K562 (cell line): Measurements from ENCODE around the gene SNRNP48. TPM values are rescaled to one million over a fixed set of nuclear protein-coding genes. Genes with fewer than 3 reads are reported as not detected.

ENCODE experiments used
- ARID1B ChIP-seq: fragments of 450-650 bp; IDR thresholded peaks from 2 replicates; pipeline ENCODE4 v1.6.1; 2016; ENCODE audit warnings: antibody characterized with exemption, mild to moderate bottlenecking, inconsistent platforms
- NCOA4 ChIP-seq: fragments of 450-650 bp; IDR thresholded peaks from 2 replicates; pipeline ENCODE4 v1.6.1; 2018; ENCODE audit warnings: mild to moderate bottlenecking; ENCODE audit not compliant: partially characterized antibody
- NCOR1 ChIP-seq: fragments of 450-650 bp; IDR thresholded peaks from 2 replicates; pipeline ENCODE4 v1.6.1; 2016; ENCODE audit warnings: mild to moderate bottlenecking, moderate library complexity
- PHF8 ChIP-seq: fragments of 200-600 bp; sonication (generic); IDR thresholded peaks from 2 replicates; pipeline ENCODE4 v1.6.1; 2012; ENCODE audit warnings: mixed run types, mild to moderate bottlenecking, inconsistent platforms, low read length, moderate library complexity, borderline replicate concordance
- TAL1 ChIP-seq: fragments of 450-650 bp; IDR thresholded peaks from 2 replicates; pipeline ENCODE4 v1.6.1; 2016; ENCODE audit warnings: mild to moderate bottlenecking
- polyA plus RNA-seq, 8 experiments: library from polyadenylated mRNA; depleted of rRNA in 4 of 8; stranded (reverse) in 5 of 8; unstranded in 3 of 8; fragments of >200 nt; fragmentation: Nextera tagmentation in 2 of 8; fragmentation: Illumina TruSeq in 1 of 8; extraction: Ambion mirVana in 2 of 8; extraction: Trizol in 1 of 8; gene quantifications; 2 replicates each; pipeline versions ENCODE4 v1.2.1 to v1.2.3, GENCODE V29; 2011 to 2014; ENCODE audit warnings: inconsistent platforms in 1 of 8, missing spikeins in 1 of 8
- total RNA-seq, 7 experiments: library from RNA; depleted of rRNA in 6 of 7; stranded (reverse); fragments of >200 nt in 6 of 7; fragmentation: Illumina TruSeq in 2 of 7; extraction: Trizol in 2 of 7; gene quantifications; 2 replicates each; pipeline versions ENCODE4 v1.2.1 to v1.2.3, GENCODE V29; 2011 to 2021; ENCODE audit warnings: low replicate concordance in 1 of 7
- TF ChIP-seq, protein P1 (sequence below), 2 experiments: fragments of 450-650 bp; formaldehyde crosslinking in 1 of 2; IDR thresholded peaks; 2 replicates each; pipeline versions ENCODE4 v1.4.0 to v1.6.1; 2014 to 2020; ENCODE audit warnings: mild to moderate bottlenecking in 2 of 2, borderline replicate concordance in 1 of 2, low read depth in 1 of 2
- TF ChIP-seq, protein P2 (sequence below), 2 experiments: fragments of 450-650 bp; IDR thresholded peaks; 2 replicates each; pipeline ENCODE4 v1.6.1; 2016; ENCODE audit warnings: mild to moderate bottlenecking in 2 of 2, borderline replicate concordance in 1 of 2, low read depth in 1 of 2, moderate library complexity in 1 of 2
- TF ChIP-seq, protein P3 (sequence below): IDR thresholded peaks from 3 replicates; pipeline ENCODE4 v1.6.1; 2011; ENCODE audit warnings: borderline replicate concordance, mild to moderate bottlenecking, moderate library complexity; ENCODE audit not compliant: insufficient read length; ENCODE audit errors: extremely low read depth

SNRNP48 gene
- total and polyA plus RNA-seq, 9 of the 15 experiments (the other 6 are each of a cell fraction or from before 2014, with no cell fraction given) = 6.2 to 32.9 (median 18.6) TPM

DNA sequence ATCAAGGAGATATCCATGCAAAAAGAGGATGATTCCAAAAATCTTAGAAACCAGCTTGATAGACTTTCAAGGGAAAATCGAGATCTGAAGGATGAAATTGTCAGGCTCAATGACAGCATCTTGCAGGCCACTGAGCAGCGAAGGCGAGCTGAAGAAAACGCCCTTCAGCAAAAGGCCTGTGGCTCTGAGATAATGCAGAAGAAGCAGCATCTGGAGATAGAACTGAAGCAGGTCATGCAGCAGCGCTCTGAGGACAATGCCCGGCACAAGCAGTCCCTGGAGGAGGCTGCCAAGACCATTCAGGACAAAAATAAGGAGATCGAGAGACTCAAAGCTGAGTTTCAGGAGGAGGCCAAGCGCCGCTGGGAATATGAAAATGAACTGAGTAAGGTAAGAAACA is 10.1 kb upstream of the SNRNP48 start (continued):
- TF ChIP-seq, protein P1, sequence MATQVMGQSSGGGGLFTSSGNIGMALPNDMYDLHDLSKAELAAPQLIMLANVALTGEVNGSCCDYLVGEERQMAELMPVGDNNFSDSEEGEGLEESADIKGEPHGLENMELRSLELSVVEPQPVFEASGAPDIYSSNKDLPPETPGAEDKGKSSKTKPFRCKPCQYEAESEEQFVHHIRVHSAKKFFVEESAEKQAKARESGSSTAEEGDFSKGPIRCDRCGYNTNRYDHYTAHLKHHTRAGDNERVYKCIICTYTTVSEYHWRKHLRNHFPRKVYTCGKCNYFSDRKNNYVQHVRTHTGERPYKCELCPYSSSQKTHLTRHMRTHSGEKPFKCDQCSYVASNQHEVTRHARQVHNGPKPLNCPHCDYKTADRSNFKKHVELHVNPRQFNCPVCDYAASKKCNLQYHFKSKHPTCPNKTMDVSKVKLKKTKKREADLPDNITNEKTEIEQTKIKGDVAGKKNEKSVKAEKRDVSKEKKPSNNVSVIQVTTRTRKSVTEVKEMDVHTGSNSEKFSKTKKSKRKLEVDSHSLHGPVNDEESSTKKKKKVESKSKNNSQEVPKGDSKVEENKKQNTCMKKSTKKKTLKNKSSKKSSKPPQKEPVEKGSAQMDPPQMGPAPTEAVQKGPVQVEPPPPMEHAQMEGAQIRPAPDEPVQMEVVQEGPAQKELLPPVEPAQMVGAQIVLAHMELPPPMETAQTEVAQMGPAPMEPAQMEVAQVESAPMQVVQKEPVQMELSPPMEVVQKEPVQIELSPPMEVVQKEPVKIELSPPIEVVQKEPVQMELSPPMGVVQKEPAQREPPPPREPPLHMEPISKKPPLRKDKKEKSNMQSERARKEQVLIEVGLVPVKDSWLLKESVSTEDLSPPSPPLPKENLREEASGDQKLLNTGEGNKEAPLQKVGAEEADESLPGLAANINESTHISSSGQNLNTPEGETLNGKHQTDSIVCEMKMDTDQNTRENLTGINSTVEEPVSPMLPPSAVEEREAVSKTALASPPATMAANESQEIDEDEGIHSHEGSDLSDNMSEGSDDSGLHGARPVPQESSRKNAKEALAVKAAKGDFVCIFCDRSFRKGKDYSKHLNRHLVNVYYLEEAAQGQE (IDR thresholded peaks at IDR 0.05; ENCODE audit: borderline replicate concordance) = no peak
- TF ChIP-seq, protein P1 (CRISPR knock-in tag; IDR thresholded peaks at IDR 0.05; ENCODE audit: low read depth) = no peak
- TF ChIP-seq NCOR1 = peak; percentile 60; the same call in 1 of the 2 replicates
- peak; percentile 82 for TF ChIP-seq TAL1
- TF ChIP-seq NCOA4 = no peak
- peak; percentile 80 for TF ChIP-seq ARID1B
- TF ChIP-seq PHF8 = no peak
- TF ChIP-seq, protein P2, sequence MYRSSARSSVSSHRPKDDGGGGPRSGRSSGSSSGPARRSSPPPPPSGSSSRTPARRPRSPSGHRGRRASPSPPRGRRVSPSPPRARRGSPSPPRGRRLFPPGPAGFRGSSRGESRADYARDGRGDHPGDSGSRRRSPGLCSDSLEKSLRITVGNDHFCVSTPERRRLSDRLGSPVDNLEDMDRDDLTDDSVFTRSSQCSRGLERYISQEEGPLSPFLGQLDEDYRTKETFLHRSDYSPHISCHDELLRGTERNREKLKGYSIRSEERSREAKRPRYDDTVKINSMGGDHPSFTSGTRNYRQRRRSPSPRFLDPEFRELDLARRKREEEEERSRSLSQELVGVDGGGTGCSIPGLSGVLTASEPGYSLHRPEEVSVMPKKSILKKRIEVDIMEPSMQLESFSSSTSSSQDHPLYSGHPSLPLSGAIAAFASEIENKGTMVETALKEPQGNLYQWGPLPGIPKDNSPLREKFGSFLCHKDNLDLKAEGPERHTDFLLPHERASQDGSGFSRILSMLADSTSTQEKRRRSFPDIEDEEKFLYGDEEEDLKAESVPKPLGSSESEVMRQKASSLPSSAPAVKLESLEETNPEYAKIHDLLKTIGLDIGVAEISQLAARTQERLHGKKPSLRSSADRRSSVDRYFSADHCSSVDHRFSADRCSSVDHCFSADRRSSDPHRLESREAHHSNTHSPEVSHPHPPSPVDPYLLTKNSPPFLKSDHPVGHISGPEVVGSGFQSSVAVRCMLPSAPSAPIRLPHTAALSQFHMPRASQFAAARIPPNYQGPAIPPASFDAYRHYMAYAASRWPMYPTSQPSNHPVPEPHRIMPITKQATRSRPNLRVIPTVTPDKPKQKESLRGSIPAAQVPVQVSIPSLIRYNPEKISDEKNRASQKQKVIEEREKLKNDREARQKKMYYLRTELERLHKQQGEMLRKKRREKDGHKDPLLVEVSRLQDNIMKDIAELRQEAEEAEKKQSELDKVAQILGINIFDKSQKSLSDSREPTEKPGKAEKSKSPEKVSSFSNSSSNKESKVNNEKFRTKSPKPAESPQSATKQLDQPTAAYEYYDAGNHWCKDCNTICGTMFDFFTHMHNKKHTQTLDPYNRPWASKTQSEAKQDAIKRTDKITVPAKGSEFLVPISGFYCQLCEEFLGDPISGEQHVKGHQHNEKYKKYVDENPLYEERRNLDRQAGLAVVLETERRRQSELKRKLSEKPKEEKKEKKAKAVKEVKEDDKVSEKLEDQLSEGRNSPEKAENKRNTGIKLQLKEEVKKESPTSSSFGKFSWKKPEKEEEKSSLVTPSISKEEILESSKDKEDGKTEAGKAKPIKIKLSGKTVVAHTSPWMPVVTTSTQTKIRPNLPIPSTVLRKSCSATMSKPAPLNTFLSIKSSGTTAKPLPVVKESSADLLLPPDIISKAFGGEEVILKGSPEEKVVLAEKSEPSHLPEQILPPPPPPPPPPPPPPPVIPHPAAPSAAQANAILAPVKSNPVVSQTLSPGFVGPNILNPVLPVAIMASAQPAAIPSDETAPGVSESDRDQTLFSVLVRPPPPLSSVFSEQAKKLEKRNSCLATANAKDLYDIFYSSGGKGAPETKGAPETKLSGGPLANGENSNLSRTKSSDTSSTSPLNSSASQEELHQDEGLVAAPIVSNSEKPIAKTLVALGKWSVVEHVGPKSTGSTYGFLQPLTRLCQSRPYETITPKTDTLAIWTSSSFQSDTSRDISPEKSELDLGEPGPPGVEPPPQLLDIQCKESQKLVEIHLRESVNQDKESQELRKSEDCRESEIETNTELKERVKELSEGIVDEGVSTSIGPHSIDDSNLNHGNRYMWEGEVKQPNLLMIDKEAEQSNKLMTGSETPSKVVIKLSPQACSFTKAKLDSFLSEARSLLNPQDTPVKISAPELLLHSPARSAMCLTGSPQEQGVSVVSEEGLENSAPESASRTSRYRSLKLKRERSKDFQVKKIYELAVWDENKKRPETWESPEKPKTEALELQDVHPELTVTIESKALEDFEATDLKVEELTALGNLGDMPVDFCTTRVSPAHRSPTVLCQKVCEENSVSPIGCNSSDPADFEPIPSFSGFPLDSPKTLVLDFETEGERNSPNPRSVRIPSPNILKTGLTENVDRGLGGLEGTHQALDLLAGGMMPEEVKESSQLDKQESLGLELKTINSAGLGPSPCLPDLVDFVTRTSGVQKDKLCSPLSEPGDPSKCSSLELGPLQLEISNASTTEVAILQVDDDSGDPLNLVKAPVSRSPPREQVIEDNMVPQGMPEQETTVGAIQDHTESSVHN (IDR thresholded peaks at IDR 0.05; ENCODE audit: borderline replicate concordance in 1 of 2, low read depth in 1 of 2) = no peak
- TF ChIP-seq, protein P3, sequence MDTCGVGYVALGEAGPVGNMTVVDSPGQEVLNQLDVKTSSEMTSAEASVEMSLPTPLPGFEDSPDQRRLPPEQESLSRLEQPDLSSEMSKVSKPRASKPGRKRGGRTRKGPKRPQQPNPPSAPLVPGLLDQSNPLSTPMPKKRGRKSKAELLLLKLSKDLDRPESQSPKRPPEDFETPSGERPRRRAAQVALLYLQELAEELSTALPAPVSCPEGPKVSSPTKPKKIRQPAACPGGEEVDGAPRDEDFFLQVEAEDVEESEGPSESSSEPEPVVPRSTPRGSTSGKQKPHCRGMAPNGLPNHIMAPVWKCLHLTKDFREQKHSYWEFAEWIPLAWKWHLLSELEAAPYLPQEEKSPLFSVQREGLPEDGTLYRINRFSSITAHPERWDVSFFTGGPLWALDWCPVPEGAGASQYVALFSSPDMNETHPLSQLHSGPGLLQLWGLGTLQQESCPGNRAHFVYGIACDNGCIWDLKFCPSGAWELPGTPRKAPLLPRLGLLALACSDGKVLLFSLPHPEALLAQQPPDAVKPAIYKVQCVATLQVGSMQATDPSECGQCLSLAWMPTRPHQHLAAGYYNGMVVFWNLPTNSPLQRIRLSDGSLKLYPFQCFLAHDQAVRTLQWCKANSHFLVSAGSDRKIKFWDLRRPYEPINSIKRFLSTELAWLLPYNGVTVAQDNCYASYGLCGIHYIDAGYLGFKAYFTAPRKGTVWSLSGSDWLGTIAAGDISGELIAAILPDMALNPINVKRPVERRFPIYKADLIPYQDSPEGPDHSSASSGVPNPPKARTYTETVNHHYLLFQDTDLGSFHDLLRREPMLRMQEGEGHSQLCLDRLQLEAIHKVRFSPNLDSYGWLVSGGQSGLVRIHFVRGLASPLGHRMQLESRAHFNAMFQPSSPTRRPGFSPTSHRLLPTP = no peak
